ENCODE measurements around the gene FADS6. TPM values are rescaled to one million over a fixed set of nuclear protein-coding genes. Genes with fewer than 3 reads are reported as not detected.

Gene FADS6
- total RNA-seq, 1 donor from 2014 or later: 0.82 TPM

DNA sequence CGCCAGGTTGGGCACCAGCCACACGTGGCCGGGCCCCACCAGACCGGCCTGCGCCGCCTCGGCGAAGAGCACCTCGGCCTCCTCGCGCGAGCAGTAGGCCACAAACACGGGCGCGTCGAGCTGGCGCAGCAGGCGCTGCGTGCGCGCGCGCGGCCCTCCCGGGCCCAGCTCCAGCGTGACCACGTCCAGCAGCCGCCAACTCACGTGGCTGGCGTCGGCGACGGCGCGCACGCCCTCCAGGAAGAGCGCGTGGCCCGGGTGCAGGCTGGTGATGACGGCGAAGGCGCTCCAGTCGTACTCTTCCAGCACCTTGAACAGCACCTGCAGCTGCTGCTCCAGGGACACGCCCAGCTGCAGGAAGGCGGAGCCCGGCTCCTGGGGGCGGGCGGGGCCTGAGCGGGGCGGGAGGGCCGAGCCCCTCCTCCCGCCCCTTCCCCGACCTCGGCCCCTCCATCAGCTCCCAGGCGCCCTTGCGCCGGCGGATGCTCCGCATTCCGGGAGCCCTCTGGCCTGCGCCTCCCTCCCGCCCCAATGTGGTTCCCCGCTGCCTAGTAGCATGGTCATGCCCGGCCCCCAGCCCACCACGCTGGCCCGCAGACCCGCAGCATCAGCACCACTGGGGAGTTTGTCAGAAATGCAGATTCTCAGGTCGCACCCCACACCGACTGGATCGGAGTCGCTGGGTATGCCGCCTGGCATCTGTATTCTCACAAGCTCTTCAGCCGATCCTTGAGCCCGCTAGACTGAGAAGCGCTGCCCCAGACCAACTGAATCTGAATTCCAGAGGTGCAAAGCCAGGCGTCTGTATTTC lies 41.0 kb downstream of the FADS6 start:
- no peaks in the 10 kb centered on the region for H3K9me3 Mint-ChIP-seq
- no peaks in the 10 kb centered on the region for H3K36me3 Mint-ChIP-seq
- no peak overlapping the region for H3K27ac Mint-ChIP-seq
- TF ChIP-seq, protein P1, sequence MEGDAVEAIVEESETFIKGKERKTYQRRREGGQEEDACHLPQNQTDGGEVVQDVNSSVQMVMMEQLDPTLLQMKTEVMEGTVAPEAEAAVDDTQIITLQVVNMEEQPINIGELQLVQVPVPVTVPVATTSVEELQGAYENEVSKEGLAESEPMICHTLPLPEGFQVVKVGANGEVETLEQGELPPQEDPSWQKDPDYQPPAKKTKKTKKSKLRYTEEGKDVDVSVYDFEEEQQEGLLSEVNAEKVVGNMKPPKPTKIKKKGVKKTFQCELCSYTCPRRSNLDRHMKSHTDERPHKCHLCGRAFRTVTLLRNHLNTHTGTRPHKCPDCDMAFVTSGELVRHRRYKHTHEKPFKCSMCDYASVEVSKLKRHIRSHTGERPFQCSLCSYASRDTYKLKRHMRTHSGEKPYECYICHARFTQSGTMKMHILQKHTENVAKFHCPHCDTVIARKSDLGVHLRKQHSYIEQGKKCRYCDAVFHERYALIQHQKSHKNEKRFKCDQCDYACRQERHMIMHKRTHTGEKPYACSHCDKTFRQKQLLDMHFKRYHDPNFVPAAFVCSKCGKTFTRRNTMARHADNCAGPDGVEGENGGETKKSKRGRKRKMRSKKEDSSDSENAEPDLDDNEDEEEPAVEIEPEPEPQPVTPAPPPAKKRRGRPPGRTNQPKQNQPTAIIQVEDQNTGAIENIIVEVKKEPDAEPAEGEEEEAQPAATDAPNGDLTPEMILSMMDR (conservative IDR thresholded peaks at IDR 0.05): no peak
- H3K27me3 Mint-ChIP-seq: peaks cover 76% of the 10 kb centered on the region
- H3K4me3 Mint-ChIP-seq: peak overlapping the region; percentile 82
- no peak for DNase-seq (ENCODE audit: extremely low spot score, unreplicated experiment)
- peaks cover 6% of the 10 kb centered on the region for H3K4me1 Mint-ChIP-seq (ENCODE audit: unreplicated experiment)

DNA sequence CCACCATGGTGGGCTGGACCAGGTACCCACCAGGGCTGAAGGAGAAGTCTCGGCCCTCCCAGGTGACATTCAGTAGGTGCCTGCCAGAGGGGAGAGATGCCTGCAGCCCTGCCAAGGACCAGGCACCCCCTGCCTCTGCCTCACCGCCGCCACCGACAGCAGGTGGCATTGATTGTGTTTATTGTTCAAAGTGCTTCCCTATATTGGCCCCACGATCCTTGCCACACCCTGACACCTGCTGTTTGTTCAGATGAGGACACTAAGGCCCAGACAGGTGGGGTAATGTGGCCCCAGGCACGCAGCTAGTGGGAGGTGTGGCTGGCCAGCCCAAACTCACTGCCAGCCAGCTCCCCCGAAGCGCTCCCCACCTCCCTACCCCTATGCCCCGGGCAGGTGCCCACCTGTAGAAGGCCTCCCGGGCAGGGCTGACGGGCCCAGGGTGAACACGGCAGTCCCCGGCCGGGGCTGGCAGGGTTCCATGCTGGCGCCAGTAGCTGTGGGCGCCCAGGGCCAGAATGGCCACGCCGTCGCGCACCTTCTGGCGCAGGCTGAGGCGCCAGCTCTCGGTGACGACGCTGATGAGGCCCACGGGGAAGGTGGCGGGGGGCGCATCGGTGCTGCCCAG lies 41.7 kb downstream of the FADS6 start:
- TF ChIP-seq, protein P1 (conservative IDR thresholded peaks at IDR 0.05): no peak
- H3K4me1 Mint-ChIP-seq (ENCODE audit: unreplicated experiment): peaks cover 6% of the 10 kb centered on the region
- no peak for DNase-seq (ENCODE audit: extremely low spot score, unreplicated experiment)
- H3K4me3 Mint-ChIP-seq: no peak overlapping the region
- peaks cover 69% of the 10 kb centered on the region for H3K27me3 Mint-ChIP-seq
- no peaks in the 10 kb centered on the region for H3K36me3 Mint-ChIP-seq
- no peak overlapping the region for H3K27ac Mint-ChIP-seq
- H3K9me3 Mint-ChIP-seq: no peaks in the 10 kb centered on the region

DNA sequence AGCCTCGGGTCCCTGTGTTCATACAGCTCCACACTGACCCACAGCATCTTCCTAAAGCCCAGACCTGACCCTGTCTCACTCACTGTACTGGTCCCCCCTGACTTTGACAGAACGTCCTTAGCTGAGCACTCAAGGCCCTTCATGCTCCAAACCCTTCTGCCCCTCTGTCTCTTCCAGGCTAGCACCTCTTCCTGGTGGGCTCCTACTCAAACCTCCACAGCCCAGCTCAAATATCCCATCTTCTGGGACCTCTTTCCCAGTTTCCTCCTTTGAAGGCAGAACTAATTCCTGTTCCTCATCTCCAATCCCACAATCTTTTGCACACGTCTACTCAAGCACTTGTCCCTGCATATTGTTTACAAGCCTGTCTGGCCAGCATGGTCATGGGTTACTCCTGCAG lies 42.5 kb downstream of the FADS6 start:
- Mint-ChIP-seq H3K4me3 (no peak overlapping the region), H3K9me3 (no peaks in the 10 kb centered on the region), H3K27ac (no peak overlapping the region), H3K27me3 (peaks cover 66% of the 10 kb centered on the region), H3K4me1 (ENCODE audit: unreplicated experiment) (peaks cover 6% of the 10 kb centered on the region), H3K36me3 (no peaks in the 10 kb centered on the region)
- TF ChIP-seq, protein P1 (conservative IDR thresholded peaks at IDR 0.05): no peak
- no peak for DNase-seq (ENCODE audit: extremely low spot score, unreplicated experiment)

DNA sequence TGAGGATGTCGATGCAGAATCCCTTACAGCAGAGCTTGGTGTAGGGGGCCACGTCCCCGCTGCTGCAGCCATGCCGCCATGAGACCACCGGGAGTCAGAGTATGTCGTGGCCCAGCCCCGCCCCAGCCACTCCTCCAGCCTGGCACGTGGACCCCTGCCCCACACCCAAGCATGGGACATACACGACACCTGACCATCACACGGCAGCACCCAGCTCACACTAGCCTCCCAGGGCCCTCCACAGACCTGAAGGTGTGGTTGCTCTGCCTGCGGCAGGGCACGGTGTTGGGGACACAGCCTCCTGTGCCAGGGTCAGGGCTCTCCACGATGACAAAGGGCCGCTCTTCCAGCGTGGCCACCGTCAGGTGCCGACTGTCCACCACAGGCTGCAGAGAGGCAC lies 43.1 kb downstream of the FADS6 start:
- no peak for DNase-seq (ENCODE audit: extremely low spot score, unreplicated experiment)
- no peaks in the 10 kb centered on the region for H3K9me3 Mint-ChIP-seq
- H3K4me1 Mint-ChIP-seq (ENCODE audit: unreplicated experiment): peaks cover 6% of the 10 kb centered on the region
- no peak overlapping the region for H3K27ac Mint-ChIP-seq
- peaks cover 66% of the 10 kb centered on the region for H3K27me3 Mint-ChIP-seq
- TF ChIP-seq, protein P1 (conservative IDR thresholded peaks at IDR 0.05): no peak
- no peaks in the 10 kb centered on the region for H3K36me3 Mint-ChIP-seq
- H3K4me3 Mint-ChIP-seq: no peak overlapping the region

DNA sequence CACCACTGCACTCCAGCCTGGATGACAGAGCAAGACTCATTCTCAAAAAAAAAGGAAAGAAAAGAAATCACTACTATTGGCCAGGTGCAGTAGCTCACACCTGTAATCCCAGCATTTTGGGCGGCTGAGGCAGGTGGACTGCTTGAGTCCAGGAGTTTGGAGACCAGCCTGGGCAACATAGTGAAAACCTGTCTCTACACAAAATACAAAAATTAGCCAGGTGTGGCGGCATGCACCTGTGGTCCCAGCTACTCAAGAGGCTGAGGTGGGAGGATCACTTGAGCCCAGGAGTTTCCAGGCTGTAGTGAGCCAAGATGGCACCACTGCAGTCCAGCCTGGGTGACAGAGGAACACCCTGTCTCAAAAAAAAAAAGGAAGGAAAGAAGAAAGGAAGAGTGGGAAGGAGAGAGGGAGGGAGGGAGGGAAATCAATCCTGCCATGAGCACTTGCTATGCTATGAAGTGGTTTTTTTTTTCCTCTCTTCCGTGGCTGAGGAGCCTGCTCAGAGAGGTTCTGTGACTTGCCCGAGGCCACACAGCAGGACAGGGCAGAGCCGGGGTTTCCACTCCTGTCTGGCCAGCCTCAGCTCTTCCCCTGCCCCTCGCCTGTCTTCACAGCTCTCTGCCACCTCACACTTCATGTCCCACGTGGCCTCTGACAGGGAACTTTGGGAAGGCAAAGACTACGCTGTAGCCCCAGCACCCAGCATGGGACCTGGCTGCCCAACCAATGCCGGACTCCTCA lies 44.6 kb downstream of the FADS6 start:
- DNase-seq (ENCODE audit: extremely low spot score, unreplicated experiment): no peak
- no peak overlapping the region for H3K4me3 Mint-ChIP-seq
- TF ChIP-seq, protein P1 (conservative IDR thresholded peaks at IDR 0.05): no peak
- H3K4me1 Mint-ChIP-seq (ENCODE audit: unreplicated experiment): peaks cover 6% of the 10 kb centered on the region
- H3K27ac Mint-ChIP-seq: no peak overlapping the region
- H3K36me3 Mint-ChIP-seq: no peaks in the 10 kb centered on the region
- peaks cover 66% of the 10 kb centered on the region for H3K27me3 Mint-ChIP-seq
- no peaks in the 10 kb centered on the region for H3K9me3 Mint-ChIP-seq
